A673 (cell line): Measurements from ENCODE around the gene OXCT1. TPM values are rescaled to one million over a fixed set of nuclear protein-coding genes. Genes with fewer than 3 reads are reported as not detected.

Source experiments
- BruUV-seq: library from RNA; stranded (reverse); fragments of 400-500 nt; replicated peaks from 2 replicates; lab custom pipeline; 2021; lab: Mats Ljungman, UMichigan
- CTCF ChIA-PET: fragments of 300-600 bp; sonication (Branson Sonifier 250); formaldehyde crosslinking; loops from one replicate; lab custom pipeline; 2022; ENCODE audit warnings: antibody characterized with exemption; lab: Charles Lee
- POLR2A ChIA-PET: fragments of 300-600 bp; sonication (Branson Sonifier 250); formaldehyde crosslinking; loops from one replicate; lab custom pipeline; 2022; ENCODE audit warnings: antibody characterized with exemption; ENCODE audit not compliant: low non-redundant PET; lab: Charles Lee
- DNase-seq: peaks from one replicate; pipeline ENCODE4 v3.0.0-alpha.2; 2015; ENCODE audit warnings: low spot score
- H3K27ac ChIP-seq: fragments of 200-600 bp; sonication (generic); 2 replicates; pipeline ENCODE4 v1.5.1; 2016; ENCODE audit warnings: mixed run types, low read depth, mild to moderate bottlenecking, mixed read lengths, antibody characterized with exemption, low read length; ENCODE audit not compliant: poor library complexity, severe bottlenecking
- H3K27me3 ChIP-seq: fragments of 200-600 bp; sonication (generic); replicated peaks from 2 replicates; pipeline ENCODE4 v1.6.1; 2017; ENCODE audit warnings: mixed run types, low read depth, mild to moderate bottlenecking, mixed read lengths, antibody characterized with exemption, low read length; ENCODE audit not compliant: insufficient read depth, poor library complexity
- H3K36me3 ChIP-seq: fragments of 200-600 bp; sonication (generic); 2 replicates; pipeline ENCODE4 v1.6.1; 2016; ENCODE audit warnings: mixed run types, mild to moderate bottlenecking, mixed read lengths, antibody characterized with exemption, low read length; ENCODE audit not compliant: insufficient read depth, poor library complexity, severe bottlenecking
- H3K4me1 ChIP-seq: fragments of 200-600 bp; sonication (generic); 2 replicates; pipeline ENCODE4 v1.6.1; 2017; ENCODE audit warnings: mixed run types, mild to moderate bottlenecking, mixed read lengths, antibody characterized with exemption, low read length; ENCODE audit not compliant: insufficient read depth, poor library complexity, severe bottlenecking
- H3K4me3 ChIP-seq: fragments of 200-600 bp; sonication (generic); 2 replicates; pipeline ENCODE4 v1.5.1; 2016; ENCODE audit warnings: low read depth, mixed run types, mild to moderate bottlenecking, mixed read lengths, low read length; ENCODE audit not compliant: poor library complexity, severe bottlenecking
- H3K9me3 ChIP-seq: fragments of 200-600 bp; sonication (generic); 2 replicates; pipeline ENCODE4 v1.6.1; 2016; ENCODE audit warnings: mixed run types, low read depth, mild to moderate bottlenecking, mixed read lengths, antibody characterized with exemption, low read length; ENCODE audit not compliant: poor library complexity, severe bottlenecking
- CTCF ChIP-seq: fragments of 300-800, 200-600 bp; sonication (generic); conservative IDR thresholded peaks from 2 replicates; pipeline ENCODE4 v1.5.1; 2017; ENCODE audit warnings: low read depth, mild to moderate bottlenecking, antibody characterized with exemption, low read length, moderate library complexity, mixed read lengths
- EZH2 ChIP-seq: fragments of 200-600 bp; sonication (generic); IDR thresholded peaks from 2 replicates; pipeline ENCODE4 v1.6.1; 2017; ENCODE audit warnings: borderline replicate concordance, low read depth, mild to moderate bottlenecking, mixed read lengths, antibody characterized with exemption, low read length; ENCODE audit not compliant: poor library complexity, severe bottlenecking
- intact Hi-C: fragments of 100-400 bp; cut with micrococcal nuclease; formaldehyde crosslinking; loops from one replicate; pipeline ENCODE4 v1.10.0; 2022; ENCODE audit not compliant: unreplicated experiment
- total RNA-seq: library from RNA; stranded (reverse); gene quantifications from 2 replicates; pipeline ENCODE4 v1.2.3, GENCODE V29; 2021

OXCT1 gene
- total RNA-seq, 1 experiment from 2014 or later: 48.4 TPM

GRCh38 chr5:41831155-41831554 is 39.1 kb downstream of the OXCT1 start:
- DNase-seq: no peak
- intact Hi-C loops: no loop called here
- no peak overlapping the region for H3K4me3 ChIP-seq
- H3K9me3 ChIP-seq: no peaks in the 10 kb centered on the region
- no peaks in the 10 kb centered on the region for H3K4me1 ChIP-seq
- no peaks in the 10 kb centered on the region for H3K36me3 ChIP-seq
- H3K27ac ChIP-seq: no peak overlapping the region
- TF ChIP-seq CTCF (no peak), EZH2 (no peak)
- CTCF ChIA-PET: no interaction called here
- BruUV-seq: no TSS peak
- H3K27me3 ChIP-seq: no peaks in the 10 kb centered on the region
- POLR2A ChIA-PET: no interaction called here

- H3K36me3 ChIP-seq: no peaks in the 10 kb centered on the region
Measured at GRCh38 chr5:41827792-41828191, 42.4 kb downstream of the OXCT1 start.

GRCh38 chr5:41822036-41822435 is 48.2 kb downstream of the OXCT1 start:
- no peaks in the 10 kb centered on the region for H3K36me3 ChIP-seq
- no peak for DNase-seq
- no peak overlapping the region for H3K27ac ChIP-seq
- POLR2A ChIA-PET: no interaction called here
- no peaks in the 10 kb centered on the region for H3K4me1 ChIP-seq
- H3K9me3 ChIP-seq: no peaks in the 10 kb centered on the region
- TF ChIP-seq EZH2 (no peak), CTCF (no peak)
- no peaks in the 10 kb centered on the region for H3K27me3 ChIP-seq
- intact Hi-C loops: no loop called here
- BruUV-seq: no TSS peak
- CTCF ChIA-PET: no interaction called here
- H3K4me3 ChIP-seq: no peak overlapping the region

More at GRCh38 chr5:41827792-41828191, 42.4 kb downstream of the OXCT1 start:
- intact Hi-C loops: no loop called here
- ChIA-PET CTCF (no interaction called here), POLR2A (no interaction called here)
- Histone ChIP-seq H3K27ac (no peak overlapping the region), H3K27me3 (no peaks in the 10 kb centered on the region), H3K4me1 (no peaks in the 10 kb centered on the region), H3K4me3 (no peak overlapping the region), H3K9me3 (no peaks in the 10 kb centered on the region)
- no peak for DNase-seq
- BruUV-seq: no TSS peak
- no peak for TF ChIP-seq EZH2
- no peak for TF ChIP-seq CTCF
